HUES64 (cell line): Measurements from ENCODE around the gene NRP1.

Source experiments
- H3K27ac ChIP-seq: 2 replicates; pipeline ENCODE4 v1.7.0; 2013; ENCODE audit warnings: low read depth, low read length, inconsistent platforms
- H3K27me3 ChIP-seq: 2 replicates; pipeline ENCODE4 v1.6.1; 2013; ENCODE audit warnings: mild to moderate bottlenecking, low read length; ENCODE audit not compliant: insufficient read depth
- H3K36me3 ChIP-seq: 2 replicates; pipeline ENCODE4 v1.6.1; 2013; ENCODE audit warnings: mild to moderate bottlenecking, low read length; ENCODE audit not compliant: insufficient read depth
- H3K4me1 ChIP-seq: 2 replicates; pipeline ENCODE4 v1.6.1; 2013; ENCODE audit warnings: mild to moderate bottlenecking, low read length, moderate library complexity; ENCODE audit not compliant: insufficient read depth
- H3K4me3 ChIP-seq: 2 replicates; pipeline ENCODE4 v1.5.1; 2013; ENCODE audit warnings: mild to moderate bottlenecking, low read length, moderate library complexity
- H3K9ac ChIP-seq: 2 replicates; pipeline ENCODE4 v1.6.1; 2013; ENCODE audit warnings: mild to moderate bottlenecking, low read depth, low read length
- H3K9me3 ChIP-seq: 2 replicates; pipeline ENCODE4 v1.6.1; 2013; ENCODE audit warnings: low read depth, low read length; ENCODE audit not compliant: insufficient read depth
- WGBS: fragments of 150-250, 120-280 bp; methylation state at CpG from one replicate; pipeline ENCODE4 v1.1.7; 2013; ENCODE audit warnings: missing lambda C conversion rate; 5-methylcytosine and 5-hydroxymethylcytosine counted together

Gene NRP1

GRCh38 chr10:33243703-33244102 lies 90.8 kb downstream of the NRP1 start:
- no peaks in the 10 kb centered on the region for H3K9me3 ChIP-seq
- H3K27ac ChIP-seq: no peak overlapping the region
- no peak overlapping the region for H3K4me3 ChIP-seq
- H3K27me3 ChIP-seq: no peaks in the 10 kb centered on the region
- 68% methylated on average over 2 of the region's 2 CpGs for WGBS
- H3K36me3 ChIP-seq: no peaks in the 10 kb centered on the region
- no peak overlapping the region for H3K9ac ChIP-seq
- H3K4me1 ChIP-seq: 0 out of 2 replicates have a peak, but pooled peaks cover 3% of the 10 kb centered on the region

- no peaks in the 10 kb centered on the region for H3K36me3 ChIP-seq
- no peak overlapping the region for H3K4me3 ChIP-seq
- 84% methylated on average over 5 of the region's 5 CpGs for WGBS
- 0 out of 2 replicates have a peak, but pooled peaks cover 3% of the 10 kb centered on the region for H3K4me1 ChIP-seq
- no peak overlapping the region for H3K27ac ChIP-seq
- H3K27me3 ChIP-seq: no peaks in the 10 kb centered on the region
- no peaks in the 10 kb centered on the region for H3K9me3 ChIP-seq
- no peak overlapping the region for H3K9ac ChIP-seq
These were observed 91.5 kb downstream of the NRP1 start for GRCh38 chr10:33242931-33243330.

- no peak overlapping the region for H3K4me3 ChIP-seq
- H3K9ac ChIP-seq: no peak overlapping the region
- no peak overlapping the region for H3K27ac ChIP-seq
- 93% methylated on average over 4 of the region's 4 CpGs for WGBS
- H3K27me3 ChIP-seq: no peaks in the 10 kb centered on the region
- no peaks in the 10 kb centered on the region for H3K9me3 ChIP-seq
- 0 out of 2 replicates have a peak, but pooled peaks cover 3% of the 10 kb centered on the region for H3K4me1 ChIP-seq
- no peaks in the 10 kb centered on the region for H3K36me3 ChIP-seq
These were observed 93.1 kb downstream of the NRP1 start for GRCh38 chr10:33241351-33241750.

GRCh38 chr10:33240931-33241330 lies 93.5 kb downstream of the NRP1 start:
- no peaks in the 10 kb centered on the region for H3K36me3 ChIP-seq
- H3K9ac ChIP-seq: no peak overlapping the region
- no peaks in the 10 kb centered on the region for H3K9me3 ChIP-seq
- H3K4me3 ChIP-seq: no peak overlapping the region
- WGBS: 90% methylated on average over 2 of the region's 2 CpGs
- H3K27ac ChIP-seq: no peak overlapping the region
- no peaks in the 10 kb centered on the region for H3K27me3 ChIP-seq
- peaks cover 3% of the 10 kb centered on the region; the same call in 1 of the 2 replicates for H3K4me1 ChIP-seq

GRCh38 chr10:33240258-33240657 lies 94.2 kb downstream of the NRP1 start:
- no peak overlapping the region for H3K9ac ChIP-seq
- peaks cover 6% of the 10 kb centered on the region for H3K4me1 ChIP-seq
- H3K27me3 ChIP-seq: no peaks in the 10 kb centered on the region
- no peak overlapping the region for H3K4me3 ChIP-seq
- H3K9me3 ChIP-seq: no peaks in the 10 kb centered on the region
- H3K36me3 ChIP-seq: no peaks in the 10 kb centered on the region
- H3K27ac ChIP-seq: no peak overlapping the region
- 86% methylated on average over 2 of the region's 2 CpGs for WGBS

GRCh38 chr10:33239257-33239656 lies 95.2 kb downstream of the NRP1 start:
- no peak overlapping the region for H3K4me3 ChIP-seq
- WGBS: 100% methylated on average over 2 of the region's 2 CpGs

GRCh38 chr10:33238643-33239042 lies 95.8 kb downstream of the NRP1 start:
- H3K9me3 ChIP-seq: no peaks in the 10 kb centered on the region
- H3K9ac ChIP-seq: no peak overlapping the region
- WGBS: 98% methylated on average over 3 of the region's 3 CpGs
- no peaks in the 10 kb centered on the region for H3K36me3 ChIP-seq
- H3K27me3 ChIP-seq: no peaks in the 10 kb centered on the region
- no peak overlapping the region for H3K27ac ChIP-seq
- peaks cover 10% of the 10 kb centered on the region for H3K4me1 ChIP-seq
- no peak overlapping the region for H3K4me3 ChIP-seq

More at GRCh38 chr10:33239257-33239656, 95.2 kb downstream of the NRP1 start:
- H3K27ac ChIP-seq: no peak overlapping the region
- no peaks in the 10 kb centered on the region for H3K27me3 ChIP-seq
- no peaks in the 10 kb centered on the region for H3K36me3 ChIP-seq
- H3K4me1 ChIP-seq: peaks cover 10% of the 10 kb centered on the region
- H3K9ac ChIP-seq: no peak overlapping the region
- H3K9me3 ChIP-seq: no peaks in the 10 kb centered on the region

- no peak overlapping the region for H3K27ac ChIP-seq
- H3K4me3 ChIP-seq: no peak overlapping the region
- peaks cover 9% of the 10 kb centered on the region for H3K4me1 ChIP-seq
- H3K27me3 ChIP-seq: no peaks in the 10 kb centered on the region
- WGBS: 97% methylated on average over 8 of the region's 8 CpGs
- no peak overlapping the region for H3K9ac ChIP-seq
- H3K36me3 ChIP-seq: no peaks in the 10 kb centered on the region
- no peaks in the 10 kb centered on the region for H3K9me3 ChIP-seq
These were observed 96.5 kb downstream of the NRP1 start for GRCh38 chr10:33237736-33238624.

GRCh38 chr10:33236916-33237315 lies 97.6 kb downstream of the NRP1 start:
- no peaks in the 10 kb centered on the region for H3K9me3 ChIP-seq
- H3K4me3 ChIP-seq: no peak overlapping the region
- H3K27me3 ChIP-seq: no peaks in the 10 kb centered on the region
- H3K4me1 ChIP-seq: peaks cover 7% of the 10 kb centered on the region
- H3K36me3 ChIP-seq: no peaks in the 10 kb centered on the region
- H3K27ac ChIP-seq: no peak overlapping the region
- no peak overlapping the region for H3K9ac ChIP-seq
- WGBS: 83% methylated on average over 6 of the region's 6 CpGs

- no peak overlapping the region for H3K4me3 ChIP-seq
- H3K9me3 ChIP-seq: no peaks in the 10 kb centered on the region
- H3K27me3 ChIP-seq: no peaks in the 10 kb centered on the region
- WGBS: 95% methylated on average over 3 of the region's 3 CpGs
- no peaks in the 10 kb centered on the region for H3K36me3 ChIP-seq
- H3K9ac ChIP-seq: no peak overlapping the region
- H3K4me1 ChIP-seq: peaks cover 7% of the 10 kb centered on the region
- no peak overlapping the region for H3K27ac ChIP-seq
These were observed 98.5 kb downstream of the NRP1 start for GRCh38 chr10:33235951-33236350.

GRCh38 chr10:33235251-33235884 lies 99.1 kb downstream of the NRP1 start:
- peaks cover 7% of the 10 kb centered on the region for H3K4me1 ChIP-seq
- no peaks in the 10 kb centered on the region for H3K36me3 ChIP-seq
- H3K27me3 ChIP-seq: no peaks in the 10 kb centered on the region
- H3K4me3 ChIP-seq: no peak overlapping the region
- WGBS: 89% methylated on average over 7 of the region's 8 CpGs
- H3K9me3 ChIP-seq: no peaks in the 10 kb centered on the region
- H3K27ac ChIP-seq: no peak overlapping the region
- no peak overlapping the region for H3K9ac ChIP-seq
